ENCODE measurements around the gene RPTOR.

RPTOR gene

GRCh38 chr17:80951121-80952090 is 406.8 kb downstream of the RPTOR start:
- DNase-seq (ENCODE audit: low read depth) = no peak
- H3K4me3 ChIP-seq (ENCODE audit: low read depth, low read length) = no peak overlapping the region
- no peak for TF ChIP-seq CTCF (IDR thresholded peaks at IDR 0.05; ENCODE audit: insufficient read depth, low read depth, low read length, missing control alignments)

DNA sequence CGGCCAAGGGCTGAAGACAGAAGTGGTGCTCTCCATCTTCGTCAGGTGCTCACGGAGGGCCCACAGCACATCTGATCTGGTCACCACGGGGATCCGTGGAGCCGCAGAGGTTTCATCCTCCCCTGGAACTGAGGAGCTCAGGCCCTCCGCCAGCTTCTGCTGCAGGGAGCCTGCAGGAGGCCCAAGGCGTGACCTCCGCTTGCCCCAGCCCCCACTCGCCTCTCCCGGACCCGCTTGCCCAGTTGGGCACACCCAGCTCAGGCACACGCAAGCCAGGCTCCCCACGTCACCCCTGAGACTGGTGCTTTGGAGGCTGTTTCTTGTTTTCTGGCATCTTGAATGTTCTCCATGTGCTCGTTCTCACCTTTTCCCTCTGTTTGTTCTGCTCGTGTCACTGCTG is 407.7 kb downstream of the RPTOR start:
- DNase-seq (ENCODE audit: low read depth) = no peak
- TF ChIP-seq CTCF (IDR thresholded peaks at IDR 0.05; ENCODE audit: insufficient read depth, low read depth, low read length, missing control alignments) = no peak
- H3K4me3 ChIP-seq (ENCODE audit: low read depth, low read length) = no peak overlapping the region

DNA sequence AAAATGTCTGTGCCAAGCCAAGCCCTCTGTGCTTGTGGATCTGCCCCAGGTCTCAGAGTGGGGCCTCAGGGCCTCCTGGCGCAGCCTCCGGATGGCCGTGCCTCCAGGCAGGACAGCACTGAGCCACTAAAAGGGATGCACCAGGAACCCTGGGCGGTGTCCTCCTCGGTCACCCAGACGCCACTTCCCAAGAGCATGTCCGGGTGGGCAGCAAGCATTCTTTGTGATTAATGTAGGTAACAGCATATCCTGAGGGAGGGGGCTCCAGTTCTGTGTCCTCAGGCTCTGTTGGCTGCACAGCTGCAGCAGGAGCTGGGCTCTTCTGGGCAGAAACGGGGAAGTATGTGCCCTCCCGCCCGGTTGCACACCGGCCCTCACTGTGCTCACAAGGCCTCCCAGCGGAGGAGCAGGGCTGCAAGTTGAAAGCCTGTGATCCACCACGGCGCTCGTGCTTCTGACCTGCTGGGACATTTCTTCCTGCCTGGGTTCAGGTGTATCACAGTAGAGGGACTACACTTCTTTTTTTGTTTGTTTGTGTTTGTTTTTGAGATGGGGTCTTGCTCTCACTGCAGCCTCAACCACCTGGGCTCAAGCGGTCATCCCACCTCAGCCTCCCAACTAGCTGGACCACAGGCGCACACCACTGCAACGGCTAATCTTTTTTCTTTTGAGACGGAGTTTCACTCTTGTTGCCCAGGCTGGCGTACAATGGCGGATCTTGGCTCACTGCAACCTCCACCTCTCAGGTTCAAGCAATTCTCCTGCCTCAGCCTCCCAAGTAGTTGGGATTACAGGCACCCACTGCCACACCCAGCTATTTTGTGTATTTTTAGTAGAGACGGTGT is 409.1 kb downstream of the RPTOR start:
- H3K4me3 ChIP-seq (ENCODE audit: low read depth, low read length) = no peak overlapping the region
- no peak for TF ChIP-seq CTCF (IDR thresholded peaks at IDR 0.05; ENCODE audit: insufficient read depth, low read depth, low read length, missing control alignments)
- no peak for DNase-seq (ENCODE audit: low read depth)

- no peak overlapping the region for H3K4me3 ChIP-seq (ENCODE audit: low read depth, low read length)
- DNase-seq (ENCODE audit: low read depth) = no peak
- no peak for TF ChIP-seq CTCF (IDR thresholded peaks at IDR 0.05; ENCODE audit: insufficient read depth, low read depth, low read length, missing control alignments)
These were observed 410.4 kb downstream of the RPTOR start for GRCh38 chr17:80955078-80955477.

GRCh38 chr17:80955671-80956280 is 411.1 kb downstream of the RPTOR start:
- no peak overlapping the region for H3K4me3 ChIP-seq (ENCODE audit: low read depth, low read length)
- DNase-seq (ENCODE audit: low read depth) = no peak
- TF ChIP-seq CTCF (IDR thresholded peaks at IDR 0.05; ENCODE audit: insufficient read depth, low read depth, low read length, missing control alignments) = no peak

GRCh38 chr17:80956321-80957190 is 411.9 kb downstream of the RPTOR start:
- DNase-seq (ENCODE audit: low read depth) = no peak
- H3K4me3 ChIP-seq (ENCODE audit: low read depth, low read length) = no peak overlapping the region
- no peak for TF ChIP-seq CTCF (IDR thresholded peaks at IDR 0.05; ENCODE audit: insufficient read depth, low read depth, low read length, missing control alignments)
